Measurements from ENCODE around the gene MPP4.

- TF ChIP-seq CTCF (IDR thresholded peaks at IDR 0.05; ENCODE audit: borderline replicate concordance, extremely low read depth, low read length, poor library complexity, severe bottlenecking) = no peak
- no peak for TF ChIP-seq EZH2 (IDR thresholded peaks at IDR 0.05; ENCODE audit: borderline replicate concordance, low read depth, low read length, severe bottlenecking)
Measured at GRCh38 chr2:201647431-201647830, 51.0 kb downstream of the MPP4 start.

All from DND-41 (cell line).